ENCODE data around the gene APP.

APP gene

GRCh38 chr21:25913479-25913878 is 257.1 kb downstream of the APP start:
- Histone ChIP-seq H3K9me3 (ENCODE audit: control insufficient read depth, insufficient read depth, low read depth, low read length) (no peaks in the 10 kb centered on the region), H3K27ac (ENCODE audit: extremely low read depth, low read depth, low read length) (no peak overlapping the region), H3K4me1 (ENCODE audit: control insufficient read depth, insufficient read depth, low read length) (no peaks in the 10 kb centered on the region), H3K36me3 (ENCODE audit: control insufficient read depth in 2 of 2, insufficient read depth in 1 of 2, low read length in 2 of 2) (peaks cover 4 to 6% of the 10 kb centered on the region in 2 experiments; a peak in 2 of 3 replicates), H3K4me3 (ENCODE audit: low read depth, low read length) (no peak overlapping the region)
- TF ChIP-seq HIC1 (tag by site-specific recombination; IDR thresholded peaks at IDR 0.05) (no peak), ZIC2 (tag by site-specific recombination; IDR thresholded peaks at IDR 0.05) (no peak), SALL2 (tag by site-specific recombination; IDR thresholded peaks at IDR 0.05; ENCODE audit: borderline replicate concordance) (no peak), SCRT1 (tag by site-specific recombination; IDR thresholded peaks at IDR 0.05; ENCODE audit: borderline replicate concordance) (no peak), ZNF311 (tag by site-specific recombination; IDR thresholded peaks at IDR 0.05; ENCODE audit: borderline replicate concordance) (no peak), ZNF707 (tag by site-specific recombination; IDR thresholded peaks at IDR 0.05) (no peak), ZNF785 (tag by site-specific recombination; IDR thresholded peaks at IDR 0.05) (no peak), ZNF791 (tag by site-specific recombination; IDR thresholded peaks at IDR 0.05) (no peak), ZNF19 (tag by site-specific recombination; IDR thresholded peaks at IDR 0.05; ENCODE audit: low read depth) (no peak), SP7 (tag by site-specific recombination; IDR thresholded peaks at IDR 0.05) (no peak)
- TF ChIP-seq, protein P1, sequence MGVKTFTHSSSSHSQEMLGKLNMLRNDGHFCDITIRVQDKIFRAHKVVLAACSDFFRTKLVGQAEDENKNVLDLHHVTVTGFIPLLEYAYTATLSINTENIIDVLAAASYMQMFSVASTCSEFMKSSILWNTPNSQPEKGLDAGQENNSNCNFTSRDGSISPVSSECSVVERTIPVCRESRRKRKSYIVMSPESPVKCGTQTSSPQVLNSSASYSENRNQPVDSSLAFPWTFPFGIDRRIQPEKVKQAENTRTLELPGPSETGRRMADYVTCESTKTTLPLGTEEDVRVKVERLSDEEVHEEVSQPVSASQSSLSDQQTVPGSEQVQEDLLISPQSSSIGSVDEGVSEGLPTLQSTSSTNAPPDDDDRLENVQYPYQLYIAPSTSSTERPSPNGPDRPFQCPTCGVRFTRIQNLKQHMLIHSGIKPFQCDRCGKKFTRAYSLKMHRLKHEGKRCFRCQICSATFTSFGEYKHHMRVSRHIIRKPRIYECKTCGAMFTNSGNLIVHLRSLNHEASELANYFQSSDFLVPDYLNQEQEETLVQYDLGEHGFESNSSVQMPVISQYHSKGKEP (tag by site-specific recombination; IDR thresholded peaks at IDR 0.05): no peak
- TF ChIP-seq, protein P2, sequence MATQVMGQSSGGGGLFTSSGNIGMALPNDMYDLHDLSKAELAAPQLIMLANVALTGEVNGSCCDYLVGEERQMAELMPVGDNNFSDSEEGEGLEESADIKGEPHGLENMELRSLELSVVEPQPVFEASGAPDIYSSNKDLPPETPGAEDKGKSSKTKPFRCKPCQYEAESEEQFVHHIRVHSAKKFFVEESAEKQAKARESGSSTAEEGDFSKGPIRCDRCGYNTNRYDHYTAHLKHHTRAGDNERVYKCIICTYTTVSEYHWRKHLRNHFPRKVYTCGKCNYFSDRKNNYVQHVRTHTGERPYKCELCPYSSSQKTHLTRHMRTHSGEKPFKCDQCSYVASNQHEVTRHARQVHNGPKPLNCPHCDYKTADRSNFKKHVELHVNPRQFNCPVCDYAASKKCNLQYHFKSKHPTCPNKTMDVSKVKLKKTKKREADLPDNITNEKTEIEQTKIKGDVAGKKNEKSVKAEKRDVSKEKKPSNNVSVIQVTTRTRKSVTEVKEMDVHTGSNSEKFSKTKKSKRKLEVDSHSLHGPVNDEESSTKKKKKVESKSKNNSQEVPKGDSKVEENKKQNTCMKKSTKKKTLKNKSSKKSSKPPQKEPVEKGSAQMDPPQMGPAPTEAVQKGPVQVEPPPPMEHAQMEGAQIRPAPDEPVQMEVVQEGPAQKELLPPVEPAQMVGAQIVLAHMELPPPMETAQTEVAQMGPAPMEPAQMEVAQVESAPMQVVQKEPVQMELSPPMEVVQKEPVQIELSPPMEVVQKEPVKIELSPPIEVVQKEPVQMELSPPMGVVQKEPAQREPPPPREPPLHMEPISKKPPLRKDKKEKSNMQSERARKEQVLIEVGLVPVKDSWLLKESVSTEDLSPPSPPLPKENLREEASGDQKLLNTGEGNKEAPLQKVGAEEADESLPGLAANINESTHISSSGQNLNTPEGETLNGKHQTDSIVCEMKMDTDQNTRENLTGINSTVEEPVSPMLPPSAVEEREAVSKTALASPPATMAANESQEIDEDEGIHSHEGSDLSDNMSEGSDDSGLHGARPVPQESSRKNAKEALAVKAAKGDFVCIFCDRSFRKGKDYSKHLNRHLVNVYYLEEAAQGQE (tag by site-specific recombination; IDR thresholded peaks at IDR 0.05): no peak
- TF ChIP-seq, protein P3, sequence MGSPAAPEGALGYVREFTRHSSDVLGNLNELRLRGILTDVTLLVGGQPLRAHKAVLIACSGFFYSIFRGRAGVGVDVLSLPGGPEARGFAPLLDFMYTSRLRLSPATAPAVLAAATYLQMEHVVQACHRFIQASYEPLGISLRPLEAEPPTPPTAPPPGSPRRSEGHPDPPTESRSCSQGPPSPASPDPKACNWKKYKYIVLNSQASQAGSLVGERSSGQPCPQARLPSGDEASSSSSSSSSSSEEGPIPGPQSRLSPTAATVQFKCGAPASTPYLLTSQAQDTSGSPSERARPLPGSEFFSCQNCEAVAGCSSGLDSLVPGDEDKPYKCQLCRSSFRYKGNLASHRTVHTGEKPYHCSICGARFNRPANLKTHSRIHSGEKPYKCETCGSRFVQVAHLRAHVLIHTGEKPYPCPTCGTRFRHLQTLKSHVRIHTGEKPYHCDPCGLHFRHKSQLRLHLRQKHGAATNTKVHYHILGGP (tag by site-specific recombination; IDR thresholded peaks at IDR 0.05): no peak
- POLR2A ChIA-PET: no interaction called here
- CTCF ChIA-PET: interaction anchor here (0.7 kb wide), 1 partner anchor 32 kb away, joined by 3 read pairs; no protein-coding TSS in a partner anchor

DNA sequence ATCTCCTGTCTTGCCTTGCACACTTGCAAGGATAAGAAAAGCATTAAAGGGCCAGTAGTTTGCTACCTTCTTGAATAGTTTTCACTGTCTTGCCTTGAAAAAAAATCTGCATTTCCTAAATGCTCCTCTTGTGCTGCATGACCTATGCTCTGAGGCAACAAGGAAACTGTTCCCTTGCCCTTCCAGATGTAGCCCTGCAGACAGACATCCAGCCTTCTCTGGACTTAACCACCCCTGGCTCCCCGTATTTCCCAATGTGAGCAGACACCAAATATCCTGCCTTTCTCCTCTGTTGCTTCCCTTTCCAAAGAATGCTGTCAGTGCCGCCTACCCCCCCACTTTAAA is 258.2 kb downstream of the APP start:
- CTCF ChIA-PET: interaction anchor here (0.5 to 0.6 kb wide), 2 partner anchors 48 to 1004 kb away, joined by 3 to 4 read pairs; no protein-coding TSS in a partner anchor
- Histone ChIP-seq H3K4me1 (ENCODE audit: control insufficient read depth, insufficient read depth, low read length) (no peaks in the 10 kb centered on the region), H3K27ac (ENCODE audit: extremely low read depth, low read depth, low read length) (no peak overlapping the region), H3K36me3 (ENCODE audit: control insufficient read depth in 2 of 2, insufficient read depth in 1 of 2, low read length in 2 of 2) (peaks cover 4 to 6% of the 10 kb centered on the region in 2 experiments; a peak in 2 of 3 replicates), H3K9me3 (ENCODE audit: control insufficient read depth, insufficient read depth, low read depth, low read length) (no peaks in the 10 kb centered on the region), H3K4me3 (ENCODE audit: low read depth, low read length) (no peak overlapping the region)
- POLR2A ChIA-PET: no interaction called here
- TF ChIP-seq HOXC10 (CRISPR knock-in tag; IDR thresholded peaks at IDR 0.05): no peak
- no peak for TF ChIP-seq ZNF175 (tag by site-specific recombination; IDR thresholded peaks at IDR 0.05)
- TF ChIP-seq ZSCAN30 (tag by site-specific recombination; IDR thresholded peaks at IDR 0.05): no peak
- TF ChIP-seq ZNF530 (tag by site-specific recombination; IDR thresholded peaks at IDR 0.05; ENCODE audit: low read depth): no peak
- TF ChIP-seq ZNF510 (tag by site-specific recombination; IDR thresholded peaks at IDR 0.05; ENCODE audit: insufficient replicate concordance): no peak
- TF ChIP-seq ZNF629 (tag by site-specific recombination; IDR thresholded peaks at IDR 0.05): no peak
- TF ChIP-seq ZNF202 (tag by site-specific recombination; IDR thresholded peaks at IDR 0.05; ENCODE audit: borderline replicate concordance): no peak
- TF ChIP-seq ZNF521 (tag by site-specific recombination; IDR thresholded peaks at IDR 0.05): no peak
- no peak for TF ChIP-seq ZNF544 (tag by site-specific recombination; IDR thresholded peaks at IDR 0.05)
- no peak for TF ChIP-seq ZNF148 (tag by site-specific recombination; IDR thresholded peaks at IDR 0.05; ENCODE audit: borderline replicate concordance)
- no peak for TF ChIP-seq ZNF677 (tag by site-specific recombination; IDR thresholded peaks at IDR 0.05)
- no peak for TF ChIP-seq ZNF843 (tag by site-specific recombination; IDR thresholded peaks at IDR 0.05)
- no peak for TF ChIP-seq ZNF155 (tag by site-specific recombination; IDR thresholded peaks at IDR 0.05)

Measured in HEK293 (cell line).